LoVo (cell line): ENCODE data around the gene RAE1.

Experiments used
- DNase-seq: peaks from one replicate; pipeline ENCODE4 v3.0.0-alpha.2; 2016; ENCODE audit warnings: low spot score

RAE1 gene

DNA sequence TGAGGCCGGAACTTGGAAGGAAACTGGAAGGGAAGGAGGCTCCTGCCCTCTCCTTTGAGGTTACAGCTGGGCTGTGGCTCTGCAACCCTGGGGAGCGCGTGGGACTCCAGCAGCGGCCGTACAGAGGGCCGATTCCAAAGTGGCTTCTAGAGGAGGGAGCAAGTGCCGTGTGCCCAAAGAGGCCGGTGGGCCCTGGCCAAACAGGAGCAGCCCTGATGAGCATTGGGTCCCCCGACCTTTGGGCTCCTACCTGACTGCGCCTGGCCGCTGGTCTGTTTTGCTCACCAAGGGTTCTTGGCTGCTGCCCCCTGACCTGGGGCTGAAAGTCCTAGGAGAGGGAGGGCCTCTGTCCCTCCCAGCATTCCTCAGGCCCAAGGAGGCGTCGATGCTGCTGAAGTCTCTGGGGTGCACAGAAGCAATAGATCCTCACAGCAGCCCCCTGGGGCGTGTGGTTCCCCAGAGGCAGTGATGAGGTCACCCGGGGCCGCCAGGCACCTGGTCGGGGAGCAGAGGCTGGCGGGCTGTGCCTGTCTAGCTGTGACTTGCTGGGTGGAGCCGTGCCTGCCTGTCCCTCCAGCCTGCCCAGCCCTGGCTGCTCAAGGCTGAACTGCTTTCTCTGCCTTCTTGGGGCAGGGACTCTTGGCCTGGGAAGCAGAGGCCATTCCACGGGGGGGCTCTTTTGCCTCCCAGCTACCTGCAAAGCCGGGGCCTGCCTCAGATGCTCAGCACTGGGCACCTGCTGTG lies 49.9 kb downstream of the RAE1 start:
- no peak for DNase-seq

GRCh38 chr20:57401565-57401918 lies 50.5 kb downstream of the RAE1 start:
- DNase-seq: no peak

DNA sequence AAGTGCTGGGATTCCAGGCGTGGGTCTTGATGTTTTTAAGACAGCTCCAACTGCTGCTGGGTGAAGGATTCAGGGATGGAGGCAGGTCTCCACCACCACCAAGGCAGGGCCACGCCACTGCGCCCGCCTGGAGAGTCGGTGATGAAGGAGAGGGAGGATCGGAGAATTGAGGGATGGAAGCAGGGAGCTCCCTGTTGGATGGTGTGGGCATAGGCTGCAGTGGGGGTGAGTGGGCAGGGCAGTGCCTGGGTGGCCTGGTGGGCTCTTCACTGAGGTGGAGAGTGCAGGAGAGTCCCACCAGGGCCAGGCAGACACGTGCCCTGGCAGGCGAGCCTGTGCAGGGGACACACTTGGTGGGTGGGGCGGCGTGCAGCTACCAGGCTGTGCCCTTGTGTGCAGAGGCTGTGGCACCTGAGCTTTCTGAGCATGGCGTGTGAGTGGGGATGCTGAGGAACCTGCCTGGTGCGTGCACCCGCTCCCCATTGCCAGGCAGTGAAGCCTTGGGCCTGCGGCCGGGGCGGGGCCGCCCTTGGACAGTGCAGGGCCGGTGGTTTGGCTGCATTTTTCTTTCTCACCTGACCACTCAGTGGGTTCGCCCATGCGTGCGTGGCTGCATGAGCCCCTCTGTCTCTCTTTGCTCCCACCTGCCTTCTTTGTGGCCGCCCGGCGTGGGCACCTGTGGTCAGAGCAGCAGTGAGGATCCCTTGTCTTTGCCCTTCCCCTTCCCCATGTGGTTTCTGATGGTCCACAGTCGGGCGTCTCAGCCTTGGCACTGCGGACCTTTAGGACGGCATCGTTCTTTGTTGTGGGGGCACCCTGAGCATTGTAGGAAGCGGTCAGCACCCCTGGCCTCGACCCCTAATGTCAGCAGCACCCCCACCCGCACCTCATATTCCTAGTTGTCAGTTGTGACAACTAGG lies 51.4 kb downstream of the RAE1 start:
- no peak for DNase-seq

GRCh38 chr20:57403216-57403615 lies 52.2 kb downstream of the RAE1 start:
- DNase-seq: no peak

- DNase-seq: no peak
Observed at GRCh38 chr20:57404006-57404405, 53.0 kb downstream of the RAE1 start.

DNA sequence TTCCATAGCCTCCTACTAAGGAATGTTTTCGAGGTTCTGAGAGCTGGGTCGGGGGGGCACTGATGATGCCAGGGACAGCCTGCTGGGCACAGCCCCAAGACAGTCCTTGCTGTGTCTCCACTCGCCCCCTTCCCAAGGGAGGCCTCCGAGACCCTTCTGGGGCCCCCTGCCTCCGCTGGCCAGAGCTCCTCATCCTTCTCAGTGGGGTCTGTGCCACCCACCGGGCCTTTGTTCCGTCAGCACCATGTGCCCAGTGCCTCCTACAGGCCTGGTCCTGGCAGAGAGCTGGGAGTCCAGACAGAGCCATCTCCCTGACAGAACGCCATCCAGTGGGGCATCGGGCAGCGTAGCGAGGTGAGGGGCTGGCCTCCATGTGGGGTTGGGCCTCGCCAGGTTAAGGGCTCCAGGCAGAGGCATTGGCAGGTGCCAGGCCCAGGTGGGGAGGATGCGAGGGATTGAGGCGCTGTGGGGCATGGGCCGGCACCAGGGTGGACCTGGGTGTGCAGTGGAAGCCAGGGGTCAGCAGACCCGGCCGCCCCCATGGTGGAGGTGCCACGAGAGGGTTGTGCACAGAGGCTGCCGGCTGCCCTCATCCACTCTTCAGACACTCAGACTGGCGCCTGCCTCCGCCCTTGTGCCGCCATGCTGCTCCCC lies 53.5 kb downstream of the RAE1 start:
- no peak for DNase-seq

DNA sequence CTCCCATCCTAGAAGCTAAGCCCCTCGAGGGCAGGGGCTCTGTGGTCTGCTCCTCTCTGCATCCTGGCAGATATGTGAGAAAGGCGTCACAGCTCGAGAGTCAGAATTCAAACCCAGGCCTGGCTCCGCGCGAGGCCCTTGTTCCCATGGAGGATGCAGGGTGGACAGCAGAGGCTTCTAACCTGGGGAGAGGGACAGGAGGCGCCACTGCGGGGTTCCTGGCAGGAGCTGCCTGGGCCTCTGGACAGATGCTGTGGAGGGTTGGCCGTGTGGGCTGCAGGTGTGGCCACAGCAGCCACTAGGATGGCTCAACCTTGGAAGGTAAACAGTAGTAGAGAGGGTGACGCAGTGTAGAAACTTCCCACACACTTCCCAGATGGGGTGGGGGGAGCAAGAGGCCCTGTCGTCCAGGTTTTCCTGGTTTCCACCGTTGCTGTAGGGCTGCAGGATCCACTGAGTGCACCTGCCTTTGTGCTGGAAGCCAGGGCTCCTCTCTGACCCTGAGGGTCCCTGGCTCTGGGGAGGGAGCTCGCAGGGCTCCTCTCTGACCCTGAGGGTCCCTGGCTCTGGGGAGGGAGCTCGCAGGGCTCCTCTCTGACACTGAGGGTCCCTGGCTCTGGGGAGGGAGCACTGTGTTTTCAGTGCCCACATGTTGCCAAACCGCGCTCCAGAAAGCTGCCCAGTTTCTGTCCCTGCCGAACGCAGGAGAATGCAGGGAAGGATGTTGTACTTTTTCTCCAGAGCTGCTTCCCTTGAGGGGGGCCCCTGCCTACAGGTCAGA lies 54.4 kb downstream of the RAE1 start:
- no peak for DNase-seq

GRCh38 chr20:57407541-57407956 lies 56.5 kb downstream of the RAE1 start:
- no peak for DNase-seq

DNA sequence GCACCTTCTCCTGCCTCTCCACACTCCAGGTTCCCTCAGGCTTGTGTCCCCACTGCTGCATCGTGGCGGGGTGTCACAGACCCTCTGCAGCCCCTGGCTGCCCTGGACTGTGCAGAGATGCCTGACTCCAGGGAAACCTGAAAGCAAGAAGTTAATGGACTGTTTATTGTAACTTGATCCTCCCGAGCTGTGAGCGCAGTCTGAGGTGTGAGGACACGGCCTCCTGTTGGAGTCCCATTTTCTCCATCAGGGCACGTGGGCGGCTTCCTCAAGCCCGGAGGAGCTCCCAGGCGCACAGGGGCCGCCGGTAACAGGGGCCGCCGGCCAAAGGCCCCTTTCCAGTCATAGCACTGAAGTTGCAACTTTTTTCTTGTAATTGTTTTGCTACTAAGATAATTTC lies 57.1 kb downstream of the RAE1 start:
- DNase-seq: no peak

- no peak for DNase-seq
Observed at GRCh38 chr20:57408536-57409233, 57.6 kb downstream of the RAE1 start.

GRCh38 chr20:57409316-57409671 lies 58.2 kb downstream of the RAE1 start:
- no peak for DNase-seq

- DNase-seq: no peak
Observed at GRCh38 chr20:57409672-57410397, 58.8 kb downstream of the RAE1 start.

DNA sequence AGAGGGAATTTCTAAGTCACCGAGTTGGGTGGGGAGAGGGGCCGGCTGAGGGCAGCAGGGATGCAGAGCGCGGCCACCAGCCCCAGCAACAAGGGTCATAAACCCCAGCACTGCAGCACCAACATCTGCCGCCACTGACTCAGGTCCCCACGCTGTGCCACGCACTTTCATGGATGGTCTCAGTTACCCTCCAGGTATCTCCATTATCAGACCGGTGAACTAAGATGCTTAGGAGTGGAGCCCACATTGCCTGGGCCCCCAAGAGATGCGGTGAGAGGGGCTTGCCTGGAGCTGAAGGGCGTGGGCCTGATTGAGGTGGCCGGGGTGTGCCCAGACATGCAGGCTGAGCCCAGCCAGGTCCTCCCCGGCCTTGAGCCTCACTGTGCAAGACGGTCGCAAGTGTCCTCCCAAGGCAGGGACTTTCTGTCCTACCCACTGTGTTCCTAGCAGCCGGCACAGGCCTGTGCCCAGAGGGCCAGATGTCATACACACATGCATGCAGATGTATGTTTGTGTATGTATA lies 59.4 kb downstream of the RAE1 start:
- no peak for DNase-seq

GRCh38 chr20:57410924-57411323 lies 59.9 kb downstream of the RAE1 start:
- DNase-seq: no peak

DNA sequence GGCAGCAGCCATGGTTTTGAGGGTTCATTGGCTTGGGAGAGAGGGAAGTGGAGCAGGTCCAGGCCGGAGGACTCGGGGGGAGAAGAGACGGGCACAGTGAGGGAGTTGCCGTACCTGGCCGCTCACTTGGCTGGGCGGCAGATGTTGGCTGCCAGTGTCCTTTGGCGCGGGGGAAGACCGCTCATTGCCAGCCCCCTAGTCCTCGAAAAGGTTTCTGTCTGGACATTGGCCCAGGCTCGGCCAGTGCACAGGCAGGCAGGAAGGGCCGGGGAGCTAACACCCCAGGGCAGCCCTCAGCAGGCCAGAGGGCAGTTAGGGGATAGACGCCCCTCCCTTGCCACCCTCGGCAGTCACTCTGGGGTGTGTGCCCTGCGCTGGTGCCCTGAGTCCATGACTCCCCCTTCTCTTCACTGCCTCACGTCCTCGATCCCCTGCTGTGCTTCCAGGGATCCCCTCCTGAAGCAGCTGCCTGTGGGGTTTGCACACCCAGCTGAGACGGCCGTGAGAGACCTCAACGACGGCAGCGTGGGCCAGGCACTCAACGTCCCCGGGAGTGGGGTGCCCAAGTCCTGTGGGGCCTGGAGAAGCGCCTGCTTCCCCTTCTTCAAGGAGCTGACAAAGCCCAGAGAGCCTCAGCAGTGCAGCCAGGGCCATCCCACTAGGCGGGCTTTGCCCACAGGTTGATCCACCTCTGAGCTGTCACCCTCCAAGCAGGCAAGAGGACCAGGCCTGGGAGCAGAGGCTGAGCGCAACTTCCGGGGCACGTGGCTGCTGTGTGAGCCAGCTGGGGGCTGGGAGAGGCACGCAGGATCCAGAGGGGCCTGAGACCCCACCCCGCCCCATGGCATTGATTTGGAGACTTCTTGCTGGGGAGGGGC lies 60.6 kb downstream of the RAE1 start:
- DNase-seq: no peak

DNA sequence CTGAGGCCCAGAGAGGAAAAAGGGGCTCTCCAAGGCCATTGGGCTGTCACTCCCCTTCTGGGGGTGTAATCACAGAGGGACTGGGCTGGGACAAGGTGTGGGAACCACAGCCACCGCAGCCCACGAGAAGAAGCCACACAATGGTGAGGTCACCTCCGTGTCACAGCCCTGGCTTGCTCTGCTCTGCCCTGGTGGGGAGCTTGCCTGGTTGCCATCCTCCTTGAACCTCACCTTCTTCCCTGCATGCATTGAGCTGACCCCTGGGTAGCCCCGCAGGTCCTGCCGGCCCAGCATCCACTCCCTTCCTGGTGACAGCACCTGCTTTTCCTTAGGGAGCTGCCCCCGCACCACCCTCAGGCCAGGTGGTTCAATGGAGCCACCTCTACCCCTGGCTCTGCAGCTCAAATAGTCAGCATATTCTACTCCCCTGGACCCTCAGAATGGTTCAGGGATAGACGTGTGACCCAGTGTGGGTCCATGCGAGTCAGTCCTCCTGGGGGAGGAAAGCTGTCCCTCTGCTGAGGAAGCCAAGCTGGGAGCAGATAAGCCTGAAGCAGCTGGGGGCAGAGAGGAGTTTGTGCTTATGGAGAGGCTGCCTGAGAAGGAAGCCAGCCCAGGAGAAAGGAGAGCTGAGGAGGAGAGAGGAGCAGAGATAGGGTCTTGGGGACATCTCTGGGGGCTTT lies 61.4 kb downstream of the RAE1 start:
- no peak for DNase-seq

GRCh38 chr20:57413986-57414385 lies 62.9 kb downstream of the RAE1 start:
- DNase-seq: no peak

DNA sequence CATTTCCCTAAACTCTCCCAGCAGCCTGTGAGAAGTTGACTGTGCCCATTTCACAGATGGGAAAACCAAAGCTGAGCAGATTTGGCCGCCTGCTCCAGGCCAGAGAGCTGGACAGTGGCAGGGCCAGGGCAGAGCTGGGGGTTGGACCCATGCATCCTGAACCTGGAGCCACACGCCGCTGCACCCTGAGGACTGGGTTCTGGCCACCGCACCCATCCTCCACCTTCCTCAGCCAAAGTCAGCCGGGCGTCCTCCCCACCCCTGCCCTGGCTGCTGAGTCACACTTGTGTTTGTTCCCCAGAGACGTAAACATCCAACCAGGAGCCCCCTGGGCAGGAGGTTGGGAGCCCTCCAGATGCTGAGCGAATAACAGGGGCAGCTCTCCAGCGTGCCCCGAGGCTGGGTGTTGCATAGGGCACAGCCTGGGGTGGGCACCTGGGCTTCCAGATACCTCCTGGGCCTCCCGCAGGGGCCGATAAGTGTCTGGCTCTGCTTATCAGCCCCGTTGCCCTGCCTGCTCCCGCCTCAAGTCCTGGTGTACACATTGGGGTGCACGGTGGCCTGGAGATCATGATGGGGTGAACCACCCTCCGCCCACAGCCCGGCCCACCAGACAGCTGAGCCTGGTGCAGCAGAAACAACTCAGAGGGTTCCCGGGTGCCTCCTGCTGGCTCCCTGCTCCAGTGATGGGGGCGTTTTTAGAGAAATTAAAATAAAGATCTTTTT lies 64.0 kb downstream of the RAE1 start:
- DNase-seq: no peak
